ENCODE measurements around the gene VIPR2. TPM values are rescaled to one million over a fixed set of nuclear protein-coding genes. Genes with fewer than 3 reads are reported as not detected.

VIPR2 gene
- total RNA-seq, 1 experiment from 2014 or later: not detected

DNA sequence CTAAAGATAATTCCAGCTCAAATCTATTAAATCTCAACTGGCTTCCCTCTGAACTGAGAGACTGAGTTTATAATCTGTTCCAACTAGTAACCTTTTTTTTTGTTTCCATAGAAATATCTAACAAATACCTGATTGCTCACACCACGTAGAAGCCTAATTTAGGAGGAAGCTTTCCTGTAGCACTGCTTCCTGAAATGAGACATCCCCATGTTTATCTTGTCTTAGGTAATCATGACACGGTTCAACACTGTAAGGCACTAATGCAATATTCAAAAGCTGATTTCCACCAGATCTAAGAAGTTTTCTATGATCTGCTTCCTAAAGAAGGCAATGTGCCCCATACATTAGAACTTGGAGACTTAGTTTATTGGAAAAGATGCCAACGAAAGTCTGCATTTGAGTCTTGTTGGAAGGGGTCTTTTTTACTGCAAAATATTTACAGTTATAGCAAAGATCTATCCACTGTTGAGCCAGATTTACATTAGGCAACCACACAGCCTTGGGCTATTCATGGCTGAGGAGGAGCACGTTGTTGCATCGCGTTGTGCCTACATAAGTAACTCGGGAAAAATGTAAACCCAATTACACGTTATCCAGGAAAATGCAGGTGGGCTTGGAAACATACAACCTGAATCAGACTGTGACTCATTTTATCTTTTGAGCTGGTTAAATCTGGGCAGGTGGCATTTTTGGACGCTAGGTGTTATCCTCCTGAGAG lies 66.3 kb downstream of the VIPR2 start:
- TF ChIP-seq EZH2 (IDR thresholded peaks at IDR 0.05; ENCODE audit: low read depth) (no peak), CTCF (conservative IDR thresholded peaks at IDR 0.05) (no peak)
- no peak overlapping the region for H2AFZ ChIP-seq
- no TSS peak for BruUV-seq (replicated peaks)
- no peaks in the 10 kb centered on the region for H3F3A ChIP-seq (ENCODE audit: insufficient read depth, low read depth)
- H3K27me3 ChIP-seq (ENCODE audit: insufficient read depth, low read depth): peaks cover 72% of the 10 kb centered on the region
- intact Hi-C loops (cut with micrococcal nuclease; ENCODE audit: unreplicated experiment): no loop called here
- no peaks in the 10 kb centered on the region for H3K4me1 ChIP-seq (replicated peaks; ENCODE audit: insufficient read depth)
- H3K9me3 ChIP-seq (ENCODE audit: insufficient read depth, low read depth): no peaks in the 10 kb centered on the region
- no peaks in the 10 kb centered on the region for H3K9me2 ChIP-seq (ENCODE audit: insufficient read depth)
- ChIA-PET CTCF (no interaction called here), POLR2A (ENCODE audit: unreplicated experiment) (no interaction called here)
- no peak overlapping the region for H3K4me3 ChIP-seq
- no peak overlapping the region for H3K4me2 ChIP-seq
- DNase-seq: no peak
- no peaks in the 10 kb centered on the region for H3K36me3 ChIP-seq (ENCODE audit: low read depth)
- H3K27ac ChIP-seq: no peak overlapping the region
- no peaks in the 10 kb centered on the region for H3K79me2 ChIP-seq (ENCODE audit: low read depth)
- no peaks in the 10 kb centered on the region for H4K20me1 ChIP-seq (ENCODE audit: insufficient read depth)

DNA sequence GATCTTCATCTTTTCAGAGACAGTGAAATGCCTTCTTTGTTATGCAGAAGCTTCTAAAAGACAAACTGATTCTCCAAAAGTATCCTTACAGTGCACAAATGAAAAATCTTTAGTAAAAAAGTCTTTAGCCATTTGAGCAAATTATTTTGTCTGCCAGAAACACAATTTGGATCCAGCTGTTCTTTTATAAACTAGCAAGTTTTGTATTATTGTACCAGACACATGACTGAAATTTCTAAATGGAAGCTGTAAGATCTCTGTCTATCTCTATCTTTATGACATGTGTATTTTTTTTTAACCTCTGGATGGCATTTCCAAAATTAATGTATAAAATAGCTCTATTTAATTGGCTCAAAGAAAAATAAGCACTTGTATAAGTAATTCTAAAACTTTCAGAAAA lies 68.3 kb downstream of the VIPR2 start:
- Histone ChIP-seq H2AFZ (no peak overlapping the region), H3K27me3 (ENCODE audit: insufficient read depth, low read depth) (peaks cover 81% of the 10 kb centered on the region), H3F3A (ENCODE audit: insufficient read depth, low read depth) (no peaks in the 10 kb centered on the region), H3K27ac (no peak overlapping the region), H3K9me3 (ENCODE audit: insufficient read depth, low read depth) (no peaks in the 10 kb centered on the region), H4K20me1 (ENCODE audit: insufficient read depth) (no peaks in the 10 kb centered on the region; the same call in 1 of the 2 replicates), H3K79me2 (ENCODE audit: low read depth) (no peaks in the 10 kb centered on the region), H3K36me3 (ENCODE audit: low read depth) (no peaks in the 10 kb centered on the region), H3K4me1 (replicated peaks; ENCODE audit: insufficient read depth) (no peaks in the 10 kb centered on the region), H3K4me3 (no peak overlapping the region), H3K9me2 (ENCODE audit: insufficient read depth) (no peaks in the 10 kb centered on the region), H3K4me2 (no peak overlapping the region)
- CTCF ChIA-PET: no interaction called here
- BruUV-seq (replicated peaks): no TSS peak
- intact Hi-C loops (cut with micrococcal nuclease; ENCODE audit: unreplicated experiment): no loop called here
- POLR2A ChIA-PET (ENCODE audit: unreplicated experiment): no interaction called here
- no peak for TF ChIP-seq CTCF (conservative IDR thresholded peaks at IDR 0.05)
- no peak for TF ChIP-seq EZH2 (IDR thresholded peaks at IDR 0.05; ENCODE audit: low read depth)
- no peak for DNase-seq

- no peaks in the 10 kb centered on the region for H3K9me2 ChIP-seq (ENCODE audit: insufficient read depth)
- DNase-seq: no peak
- H3K4me3 ChIP-seq: no peak overlapping the region
- no peak overlapping the region for H3K27ac ChIP-seq
- H3K27me3 ChIP-seq (ENCODE audit: insufficient read depth, low read depth): peaks cover 88% of the 10 kb centered on the region
- H3K4me2 ChIP-seq: no peak overlapping the region
- H3K79me2 ChIP-seq (ENCODE audit: low read depth): no peaks in the 10 kb centered on the region
- no peaks in the 10 kb centered on the region; the same call in 1 of the 2 replicates for H4K20me1 ChIP-seq (ENCODE audit: insufficient read depth)
- H3K4me1 ChIP-seq (replicated peaks; ENCODE audit: insufficient read depth): no peaks in the 10 kb centered on the region
- ChIA-PET CTCF (no interaction called here), POLR2A (ENCODE audit: unreplicated experiment) (no interaction called here)
- no peaks in the 10 kb centered on the region for H3F3A ChIP-seq (ENCODE audit: insufficient read depth, low read depth)
- no peaks in the 10 kb centered on the region for H3K36me3 ChIP-seq (ENCODE audit: low read depth)
- intact Hi-C loops (cut with micrococcal nuclease; ENCODE audit: unreplicated experiment): no loop called here
- H3K9me3 ChIP-seq (ENCODE audit: insufficient read depth, low read depth): no peaks in the 10 kb centered on the region
- H2AFZ ChIP-seq: no peak overlapping the region
- TF ChIP-seq EZH2 (IDR thresholded peaks at IDR 0.05; ENCODE audit: low read depth) (no peak), CTCF (conservative IDR thresholded peaks at IDR 0.05) (no peak)
- BruUV-seq (replicated peaks): no TSS peak
Measured at GRCh38 chr7:159075563-159076238, 69.0 kb downstream of the VIPR2 start.
